ENCODE results near the gene MAPT. TPM values are rescaled to one million over a fixed set of nuclear protein-coding genes. Genes with fewer than 3 reads are reported as not detected.

The MAPT gene
- total RNA-seq, 1 donor from 2014 or later: 1.1 TPM

DNA sequence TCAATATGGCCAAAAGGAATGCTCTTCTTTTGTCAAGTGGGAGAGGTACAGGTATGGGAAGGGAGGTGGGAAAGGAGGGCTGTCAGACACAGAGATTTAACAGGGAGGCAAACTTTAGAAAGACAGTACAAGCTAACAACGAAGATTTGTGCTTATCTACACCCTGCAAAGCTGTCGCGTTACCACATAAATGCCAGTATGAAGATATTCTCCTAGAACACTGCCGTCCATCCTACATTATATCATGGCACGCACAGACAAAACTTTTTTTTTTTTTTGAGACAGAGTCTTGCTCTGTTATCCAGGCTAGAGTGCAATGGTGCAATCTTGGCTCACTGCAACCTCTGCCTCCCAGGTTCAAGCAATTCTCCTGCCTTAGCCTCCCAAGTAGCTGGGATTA lies 155.3 kb downstream of the MAPT start:
- H3K27me3 Mint-ChIP-seq (ENCODE audit: low read depth): no peaks in the 10 kb centered on the region
- intact Hi-C loops (cut with micrococcal nuclease): loop anchor here (10.0 kb wide), 1 partner anchor 145 kb away; no protein-coding TSS in a partner anchor
- no peak overlapping the region for H3K4me3 Mint-ChIP-seq (ENCODE audit: low read depth)
- peaks cover 78% of the 10 kb centered on the region for H3K36me3 Mint-ChIP-seq (ENCODE audit: low read depth)
- no peak overlapping the region for H3K27ac Mint-ChIP-seq
- H3K4me1 Mint-ChIP-seq (ENCODE audit: low read depth): peaks cover 48% of the 10 kb centered on the region
- H3K9me3 Mint-ChIP-seq: no peaks in the 10 kb centered on the region
- no peak for DNase-seq (ENCODE audit: low spot score)

GRCh38 chr17:46053911-46054534 lies 159.7 kb downstream of the MAPT start:
- Mint-ChIP-seq H3K4me3 (ENCODE audit: low read depth) (no peak overlapping the region), H3K9me3 (no peaks in the 10 kb centered on the region), H3K36me3 (ENCODE audit: low read depth) (peaks cover 61% of the 10 kb centered on the region), H3K27ac (peak overlapping the region; percentile 64), H3K4me1 (ENCODE audit: low read depth) (peaks cover 58% of the 10 kb centered on the region), H3K27me3 (ENCODE audit: low read depth) (no peaks in the 10 kb centered on the region)
- intact Hi-C loops (cut with micrococcal nuclease): loop anchor here (2.0 to 10.0 kb wide), 2 partner anchors 103 to 149 kb away; no protein-coding TSS in a partner anchor
- no peak for DNase-seq (ENCODE audit: low spot score)

DNA sequence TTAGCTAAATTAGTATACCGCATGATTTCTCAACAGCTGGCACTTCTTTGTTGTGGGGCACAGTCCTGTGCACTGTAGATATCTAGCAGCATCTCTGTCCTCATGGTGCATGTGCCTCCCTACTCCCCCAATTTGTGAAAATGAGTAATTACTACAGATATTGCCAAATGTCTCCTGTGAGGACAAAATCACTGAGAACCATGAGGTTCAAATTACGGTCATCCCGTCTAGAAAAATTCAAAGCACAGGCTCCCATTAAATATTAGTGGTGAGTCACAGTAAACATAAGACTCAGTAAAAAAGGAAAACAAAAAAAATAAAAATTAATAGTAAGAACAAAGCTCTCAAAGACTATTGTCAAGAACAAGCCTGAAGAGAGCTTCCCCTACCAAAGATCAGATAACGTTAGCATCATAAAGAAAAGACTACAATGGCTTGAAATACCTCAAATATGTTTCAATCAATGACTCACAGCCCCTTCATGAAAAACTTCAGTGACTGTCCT lies 162.5 kb downstream of the MAPT start:
- intact Hi-C loops (cut with micrococcal nuclease): loop anchor here (2.0 to 10.0 kb wide), 2 partner anchors 44 to 152 kb away; no protein-coding TSS in a partner anchor
- H3K9me3 Mint-ChIP-seq: no peaks in the 10 kb centered on the region
- peaks cover 44% of the 10 kb centered on the region for H3K4me1 Mint-ChIP-seq (ENCODE audit: low read depth)
- DNase-seq (ENCODE audit: low spot score): no peak
- no peak overlapping the region for H3K4me3 Mint-ChIP-seq (ENCODE audit: low read depth)
- H3K27ac Mint-ChIP-seq: peak overlapping the region; percentile 78
- H3K27me3 Mint-ChIP-seq (ENCODE audit: low read depth): no peaks in the 10 kb centered on the region
- H3K36me3 Mint-ChIP-seq (ENCODE audit: low read depth): peaks cover 49% of the 10 kb centered on the region

DNA sequence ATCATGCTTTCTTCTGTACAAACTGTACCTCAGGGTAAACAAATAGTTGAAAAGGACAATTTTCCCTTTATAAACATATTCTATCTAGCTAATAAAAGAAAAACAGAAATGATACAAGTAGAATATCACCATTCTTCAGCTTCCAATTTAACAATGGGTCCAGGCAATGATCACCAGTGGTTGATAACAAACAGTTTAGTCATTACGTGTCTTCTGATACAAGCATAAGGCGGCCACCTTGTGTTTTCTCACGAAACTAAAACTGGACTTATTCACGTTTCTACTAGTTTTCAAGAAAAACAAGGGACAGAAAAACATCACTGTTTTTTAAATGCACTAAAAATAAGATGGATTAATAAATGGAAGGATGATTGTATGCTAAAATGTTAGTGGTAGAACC lies 163.0 kb downstream of the MAPT start:
- DNase-seq (ENCODE audit: low spot score): no peak
- Mint-ChIP-seq H3K4me3 (ENCODE audit: low read depth) (no peak overlapping the region), H3K9me3 (no peaks in the 10 kb centered on the region), H3K36me3 (ENCODE audit: low read depth) (peaks cover 48% of the 10 kb centered on the region), H3K27ac (peak overlapping the region; percentile 17), H3K27me3 (ENCODE audit: low read depth) (no peaks in the 10 kb centered on the region), H3K4me1 (ENCODE audit: low read depth) (peaks cover 39% of the 10 kb centered on the region)
- intact Hi-C loops (cut with micrococcal nuclease): loop anchor here (2.0 to 10.0 kb wide), 2 partner anchors 43 to 153 kb away; no protein-coding TSS in a partner anchor

DNA sequence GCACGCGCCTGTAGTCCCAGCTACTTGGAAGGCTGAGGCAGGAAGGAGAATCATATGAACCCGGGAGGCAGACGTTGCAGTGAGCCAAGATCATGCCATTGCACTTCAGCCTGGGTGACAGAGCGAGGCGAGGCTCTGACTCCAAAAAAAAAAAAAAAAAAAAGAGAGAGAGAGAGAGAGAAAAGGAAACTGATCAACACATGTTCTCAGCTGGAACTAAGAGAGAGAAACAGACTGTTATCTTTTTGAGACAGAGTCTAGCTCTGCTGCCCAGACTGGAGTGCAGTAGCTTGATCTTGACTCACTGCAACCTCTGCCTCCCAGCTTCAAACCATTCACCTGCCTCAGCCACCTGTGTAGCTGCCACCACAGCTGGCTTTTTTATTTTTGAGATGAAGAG lies 165.1 kb downstream of the MAPT start:
- intact Hi-C loops (cut with micrococcal nuclease): loop anchor here (10.0 kb wide), 1 partner anchor 155 kb away; no protein-coding TSS in a partner anchor
- Mint-ChIP-seq H3K9me3 (no peaks in the 10 kb centered on the region), H3K27ac (no peak overlapping the region), H3K4me3 (ENCODE audit: low read depth) (no peak overlapping the region), H3K36me3 (ENCODE audit: low read depth) (peaks cover 50% of the 10 kb centered on the region), H3K27me3 (ENCODE audit: low read depth) (no peaks in the 10 kb centered on the region), H3K4me1 (ENCODE audit: low read depth) (peaks cover 30% of the 10 kb centered on the region)
- no peak for DNase-seq (ENCODE audit: low spot score)

GRCh38 chr17:46060461-46060860 lies 166.1 kb downstream of the MAPT start:
- no peak overlapping the region for H3K27ac Mint-ChIP-seq
- no peak overlapping the region for H3K4me3 Mint-ChIP-seq (ENCODE audit: low read depth)
- peaks cover 28% of the 10 kb centered on the region for H3K4me1 Mint-ChIP-seq (ENCODE audit: low read depth)
- H3K9me3 Mint-ChIP-seq: no peaks in the 10 kb centered on the region
- H3K36me3 Mint-ChIP-seq (ENCODE audit: low read depth): peaks cover 53% of the 10 kb centered on the region
- DNase-seq (ENCODE audit: low spot score): no peak
- intact Hi-C loops (cut with micrococcal nuclease): no loop called here
- H3K27me3 Mint-ChIP-seq (ENCODE audit: low read depth): no peaks in the 10 kb centered on the region

- DNase-seq (ENCODE audit: low spot score): no peak
- no peak overlapping the region for H3K4me3 Mint-ChIP-seq (ENCODE audit: low read depth)
- H3K27ac Mint-ChIP-seq: no peak overlapping the region
- peaks cover 26% of the 10 kb centered on the region for H3K4me1 Mint-ChIP-seq (ENCODE audit: low read depth)
- H3K36me3 Mint-ChIP-seq (ENCODE audit: low read depth): peaks cover 60% of the 10 kb centered on the region
- intact Hi-C loops (cut with micrococcal nuclease): no loop called here
- no peaks in the 10 kb centered on the region for H3K27me3 Mint-ChIP-seq (ENCODE audit: low read depth)
- H3K9me3 Mint-ChIP-seq: no peaks in the 10 kb centered on the region
Measured at GRCh38 chr17:46061435-46061834, 167.1 kb downstream of the MAPT start.

DNA sequence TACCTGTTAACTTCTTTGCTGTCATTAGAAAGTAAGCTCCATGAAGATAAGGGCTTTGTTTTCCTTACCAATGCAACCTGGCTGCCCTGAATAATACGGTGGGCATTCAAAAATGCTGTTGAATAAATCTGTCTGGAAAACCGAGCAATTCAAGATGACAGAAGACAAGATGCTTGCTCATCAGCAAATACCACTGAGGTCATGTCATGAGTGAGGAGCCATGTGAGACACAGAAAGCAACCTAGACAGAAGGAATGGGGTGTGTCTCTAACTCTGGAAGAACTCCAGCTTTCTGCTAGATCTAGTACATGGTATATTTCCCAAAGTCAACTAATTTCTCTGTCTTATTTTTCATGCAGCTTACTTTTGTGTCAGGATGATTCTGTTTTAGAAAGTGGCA lies 168.9 kb downstream of the MAPT start:
- no peak for DNase-seq (ENCODE audit: low spot score)
- Mint-ChIP-seq H3K9me3 (no peaks in the 10 kb centered on the region), H3K36me3 (ENCODE audit: low read depth) (peaks cover 71% of the 10 kb centered on the region), H3K27me3 (ENCODE audit: low read depth) (no peaks in the 10 kb centered on the region), H3K4me3 (ENCODE audit: low read depth) (no peak overlapping the region), H3K4me1 (ENCODE audit: low read depth) (peaks cover 15% of the 10 kb centered on the region), H3K27ac (no peak overlapping the region)
- intact Hi-C loops (cut with micrococcal nuclease): no loop called here

- peaks cover 62% of the 10 kb centered on the region for H3K36me3 Mint-ChIP-seq (ENCODE audit: low read depth)
- H3K4me3 Mint-ChIP-seq (ENCODE audit: low read depth): no peak overlapping the region
- no peaks in the 10 kb centered on the region for H3K9me3 Mint-ChIP-seq
- no peak for DNase-seq (ENCODE audit: low spot score)
- intact Hi-C loops (cut with micrococcal nuclease): no loop called here
- H3K4me1 Mint-ChIP-seq (ENCODE audit: low read depth): peaks cover 10% of the 10 kb centered on the region
- no peaks in the 10 kb centered on the region for H3K27me3 Mint-ChIP-seq (ENCODE audit: low read depth)
- no peak overlapping the region for H3K27ac Mint-ChIP-seq
Measured at GRCh38 chr17:46064460-46064859, 170.1 kb downstream of the MAPT start.

GRCh38 chr17:46071796-46072195 lies 177.4 kb downstream of the MAPT start:
- peaks cover 38% of the 10 kb centered on the region for H3K36me3 Mint-ChIP-seq (ENCODE audit: low read depth)
- H3K4me1 Mint-ChIP-seq (ENCODE audit: low read depth): peaks cover 13% of the 10 kb centered on the region
- H3K27ac Mint-ChIP-seq: no peak overlapping the region
- no peak overlapping the region for H3K4me3 Mint-ChIP-seq (ENCODE audit: low read depth)
- no peaks in the 10 kb centered on the region for H3K27me3 Mint-ChIP-seq (ENCODE audit: low read depth)
- intact Hi-C loops (cut with micrococcal nuclease): no loop called here
- DNase-seq (ENCODE audit: low spot score): no peak
- no peaks in the 10 kb centered on the region for H3K9me3 Mint-ChIP-seq

DNA sequence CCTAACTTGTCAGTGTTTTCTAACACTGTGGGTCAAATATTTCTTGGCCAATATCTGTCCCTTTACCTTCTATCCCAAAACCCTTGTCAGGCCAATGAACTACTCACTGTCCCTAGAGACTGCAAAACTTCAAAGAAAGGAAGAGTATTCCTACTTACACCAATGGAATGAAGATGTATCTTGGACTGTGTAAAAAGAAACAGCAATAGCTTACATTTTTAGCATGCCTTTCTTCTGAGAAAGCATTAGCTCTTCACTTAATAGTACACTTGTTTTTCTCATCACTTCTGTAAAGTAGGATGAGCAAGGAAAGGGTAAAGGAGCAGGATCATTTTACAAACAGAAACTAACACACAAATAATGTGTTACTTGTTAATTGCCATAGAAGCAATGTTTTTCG lies 178.6 kb downstream of the MAPT start:
- intact Hi-C loops (cut with micrococcal nuclease): no loop called here
- Mint-ChIP-seq H3K4me1 (ENCODE audit: low read depth) (peaks cover 8% of the 10 kb centered on the region), H3K36me3 (ENCODE audit: low read depth) (peaks cover 32% of the 10 kb centered on the region), H3K9me3 (no peaks in the 10 kb centered on the region), H3K27ac (peak overlapping the region; percentile 2), H3K4me3 (ENCODE audit: low read depth) (no peak overlapping the region), H3K27me3 (ENCODE audit: low read depth) (no peaks in the 10 kb centered on the region)
- DNase-seq (ENCODE audit: low spot score): no peak

- Mint-ChIP-seq H3K27ac (no peak overlapping the region), H3K9me3 (no peaks in the 10 kb centered on the region), H3K4me1 (ENCODE audit: low read depth) (peaks cover 11% of the 10 kb centered on the region), H3K27me3 (ENCODE audit: low read depth) (no peaks in the 10 kb centered on the region), H3K4me3 (ENCODE audit: low read depth) (no peak overlapping the region), H3K36me3 (ENCODE audit: low read depth) (peaks cover 38% of the 10 kb centered on the region)
- DNase-seq (ENCODE audit: low spot score): no peak
- intact Hi-C loops (cut with micrococcal nuclease): no loop called here
Measured at GRCh38 chr17:46074540-46074939, 180.2 kb downstream of the MAPT start.
